Lower leg skin (tissue), 3 donors: ENCODE results near the gene SFTPD.

ENCODE experiments used
- CTCF ChIP-seq, 3 donors: fragments of 450-650 bp; IDR thresholded peaks; one replicate each; pipeline ENCODE4 v1.5.1; 2016; ENCODE audit warnings: antibody characterized with exemption in 3 of 3, mild to moderate bottlenecking in 3 of 3, moderate library complexity in 2 of 3
- POLR2A ChIP-seq, 2 donors: fragments of 450-650 bp; IDR thresholded peaks; one replicate each; pipeline ENCODE4 v1.6.1; 2016 to 2017; ENCODE audit warnings: antibody characterized with exemption in 2 of 2, mild to moderate bottlenecking in 1 of 2, moderate library complexity in 1 of 2

GRCh38 chr10:79937701-79938151 is 11.2 kb downstream of the SFTPD start:
- TF ChIP-seq CTCF (IDR thresholded peaks at IDR 0.05) (no peak), POLR2A (IDR thresholded peaks at IDR 0.05) (no peak)
